Fibroblast of villous mesenchyme (primary cell): ENCODE results near the gene PRPSAP2. TPM values are rescaled to one million over a fixed set of nuclear protein-coding genes. Genes with fewer than 3 reads are reported as not detected.
A peak's percentile ranks its signal among the peaks of the same experiment; 100 is the strongest.

ENCODE experiments used
- DNase-seq: peaks from one replicate; pipeline ENCODE4 v3.0.0-alpha.2; 2010; ENCODE audit warnings: low read depth
- H3K4me3 ChIP-seq: 2 replicates; pipeline ENCODE4 v1.5.1; 2011; ENCODE audit warnings: low read depth, mild to moderate bottlenecking, low read length
- CTCF ChIP-seq: IDR thresholded peaks from 2 replicates; pipeline ENCODE4 v1.5.1; 2012; ENCODE audit warnings: low read depth, mild to moderate bottlenecking, low read length; ENCODE audit not compliant: insufficient read depth
- total RNA-seq: library from RNA; depleted of rRNA; stranded (reverse); fragments of >200 nt; gene quantifications from 2 replicates; pipeline ENCODE4 v1.2.3, GENCODE V29; 2012

The PRPSAP2 gene
- total RNA-seq, 1 donor: 51.4 TPM

GRCh38 chr17:18967916-18968315 lies 110.0 kb downstream of the PRPSAP2 start:
- DNase-seq: no peak
- TF ChIP-seq CTCF: no peak
- H3K4me3 ChIP-seq: no peak overlapping the region

GRCh38 chr17:18968345-18968744 lies 110.4 kb downstream of the PRPSAP2 start:
- DNase-seq: no peak
- TF ChIP-seq CTCF: no peak
- no peak overlapping the region for H3K4me3 ChIP-seq

GRCh38 chr17:18968945-18969887 lies 111.3 kb downstream of the PRPSAP2 start:
- H3K4me3 ChIP-seq: no peak overlapping the region
- TF ChIP-seq CTCF: no peak
- DNase-seq: no peak

- peak; percentile 10 for TF ChIP-seq CTCF
- H3K4me3 ChIP-seq: no peak overlapping the region
- no peak for DNase-seq
Observed at GRCh38 chr17:18970582-18971480, 112.9 kb downstream of the PRPSAP2 start.

GRCh38 chr17:18971801-18972200 lies 113.9 kb downstream of the PRPSAP2 start:
- H3K4me3 ChIP-seq: no peak overlapping the region
- DNase-seq: no peak
- TF ChIP-seq CTCF: no peak

GRCh38 chr17:18974407-18975149 lies 116.6 kb downstream of the PRPSAP2 start:
- H3K4me3 ChIP-seq: no peak overlapping the region
- no peak for TF ChIP-seq CTCF
- no peak for DNase-seq
